SU-DHL-6 (cell line): ENCODE data around the gene ZNF879.

Experiments
- EZH2phosphoT487 ChIP-seq: fragments of 200-600 bp; sonication (generic), shearing (Covaris generic); conservative IDR thresholded peaks from 2 replicates; pipeline ENCODE4 v1.6.1; 2018; ENCODE audit warnings: mild to moderate bottlenecking, antibody characterized with exemption, low read length, moderate library complexity, mixed read lengths
- TF ChIP-seq, protein P1 (sequence below): fragments of 200-600 bp; sonication (generic); IDR thresholded peaks from one replicate; pipeline ENCODE4 v1.5.1; 2017; ENCODE audit warnings: antibody characterized with exemption, mild to moderate bottlenecking, low read length, moderate library complexity; ENCODE audit not compliant: insufficient read depth, poor library complexity, severe bottlenecking

DNA sequence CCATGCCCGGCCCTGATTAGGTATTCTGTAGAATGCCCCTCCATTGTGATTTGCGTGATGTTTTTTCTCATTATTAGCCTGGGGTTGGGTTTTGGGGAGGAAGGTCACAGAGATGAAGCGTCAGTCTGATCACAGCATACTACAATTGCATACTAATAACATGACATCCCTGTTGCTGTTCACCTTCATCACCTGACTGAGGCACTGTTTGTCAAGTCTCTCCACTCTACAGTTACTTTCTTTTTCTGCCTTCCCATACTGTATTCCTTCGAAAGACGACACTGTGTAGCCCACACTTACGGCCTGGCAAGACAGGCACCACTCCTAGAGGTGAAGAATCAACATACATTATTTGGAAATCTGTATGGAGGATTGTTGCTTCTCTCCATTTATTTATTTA, 42.1 kb downstream of the ZNF879 start:
- TF ChIP-seq, protein P1, sequence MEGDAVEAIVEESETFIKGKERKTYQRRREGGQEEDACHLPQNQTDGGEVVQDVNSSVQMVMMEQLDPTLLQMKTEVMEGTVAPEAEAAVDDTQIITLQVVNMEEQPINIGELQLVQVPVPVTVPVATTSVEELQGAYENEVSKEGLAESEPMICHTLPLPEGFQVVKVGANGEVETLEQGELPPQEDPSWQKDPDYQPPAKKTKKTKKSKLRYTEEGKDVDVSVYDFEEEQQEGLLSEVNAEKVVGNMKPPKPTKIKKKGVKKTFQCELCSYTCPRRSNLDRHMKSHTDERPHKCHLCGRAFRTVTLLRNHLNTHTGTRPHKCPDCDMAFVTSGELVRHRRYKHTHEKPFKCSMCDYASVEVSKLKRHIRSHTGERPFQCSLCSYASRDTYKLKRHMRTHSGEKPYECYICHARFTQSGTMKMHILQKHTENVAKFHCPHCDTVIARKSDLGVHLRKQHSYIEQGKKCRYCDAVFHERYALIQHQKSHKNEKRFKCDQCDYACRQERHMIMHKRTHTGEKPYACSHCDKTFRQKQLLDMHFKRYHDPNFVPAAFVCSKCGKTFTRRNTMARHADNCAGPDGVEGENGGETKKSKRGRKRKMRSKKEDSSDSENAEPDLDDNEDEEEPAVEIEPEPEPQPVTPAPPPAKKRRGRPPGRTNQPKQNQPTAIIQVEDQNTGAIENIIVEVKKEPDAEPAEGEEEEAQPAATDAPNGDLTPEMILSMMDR: no peak
- TF ChIP-seq EZH2phosphoT487: no peak
